CD4-positive, alpha-beta T cell (primary cell): ENCODE measurements around the gene KLK11. TPM values are rescaled to one million over a fixed set of nuclear protein-coding genes. Genes with fewer than 3 reads are reported as not detected.

Experiments used
- ATAC-seq: fragments of 200-7000 bp; cut with Tn5 transposase; one replicate; pipeline ENCODE4 v1.10.0; 2022; ENCODE audit warnings: mild to moderate bottlenecking; ENCODE audit not compliant: poor library complexity
- CTCF ChIA-PET: fragments of 350-600 bp; sonication (Branson Sonifier 250); formaldehyde crosslinking; loops from one replicate; lab custom pipeline; 2021; ENCODE audit warnings: antibody characterized with exemption, inconsistent platforms; lab: Charles Lee
- POLR2A ChIA-PET: fragments of 350-600 bp; sonication (Branson Sonifier 250); formaldehyde crosslinking; loops from one replicate; lab custom pipeline; 2021; ENCODE audit warnings: antibody characterized with exemption, inconsistent platforms; lab: Charles Lee
- DNase-seq, 14 experiments: peaks; one replicate each; pipeline ENCODE4 v3.0.0-alpha.2; 2013 to 2020; ENCODE audit warnings: mixed read lengths in 2 of 14
- H3K27ac ChIP-seq, 2 donors: one replicate each; pipeline versions ENCODE4 v1.5.1 to v1.7.0; 2013; ENCODE audit warnings: low read length in 2 of 2, low read depth in 1 of 2, mild to moderate bottlenecking in 1 of 2
- H3K27me3 ChIP-seq, 2 experiments: 1 replicate in 1 of 2; 2 replicates in 1 of 2; pipeline versions ENCODE4 v1.6.1 to v1.7.0; 2013; ENCODE audit warnings: low read length in 2 of 2, control low read depth in 1 of 2, mild to moderate bottlenecking in 1 of 2, moderate library complexity in 1 of 2; ENCODE audit not compliant: insufficient read depth in 2 of 2, control insufficient read depth in 1 of 2
- H3K36me3 ChIP-seq: one replicate; pipeline ENCODE4 v1.6.1; 2013; ENCODE audit warnings: low read length, control low read depth; ENCODE audit not compliant: insufficient read depth
- H3K4me1 ChIP-seq: one replicate; pipeline ENCODE4 v1.6.1; 2013; ENCODE audit warnings: low read length, control low read depth; ENCODE audit not compliant: insufficient read depth
- H3K4me3 ChIP-seq: one replicate; pipeline ENCODE4 v1.5.1; 2013; ENCODE audit warnings: mild to moderate bottlenecking, low read length, moderate library complexity
- H3K9me3 ChIP-seq, 2 experiments: 1 replicate in 1 of 2; 2 replicates in 1 of 2; pipeline versions ENCODE4 v1.6.1 to v1.7.0; 2013; ENCODE audit warnings: low read length in 2 of 2, mild to moderate bottlenecking in 2 of 2, control low read depth in 1 of 2, moderate library complexity in 1 of 2; ENCODE audit not compliant: control insufficient read depth in 1 of 2, insufficient read depth in 1 of 2
- H3K27ac Mint-ChIP-seq: one replicate; pipeline ENCODE4 v1.8.0; 2020; ENCODE audit warnings: mixed read lengths
- H3K27me3 Mint-ChIP-seq: one replicate; pipeline ENCODE4 v1.8.0; 2021; ENCODE audit warnings: mixed read lengths
- H3K36me3 Mint-ChIP-seq: one replicate; pipeline ENCODE4 v1.8.0; 2021; ENCODE audit warnings: low read depth, mixed read lengths
- H3K4me1 Mint-ChIP-seq: one replicate; pipeline ENCODE4 v1.8.0; 2021; ENCODE audit warnings: low read depth, mixed read lengths
- H3K4me3 Mint-ChIP-seq: one replicate; pipeline ENCODE4 v1.8.0; 2020; ENCODE audit warnings: mild to moderate bottlenecking, mixed read lengths
- H3K9me3 Mint-ChIP-seq: one replicate; pipeline ENCODE4 v1.8.0; 2020; ENCODE audit warnings: mixed read lengths
- intact Hi-C, 2 experiments: fragments of 100-400 bp; cut with DNase I in 1 of 2; cut with micrococcal nuclease in 1 of 2; formaldehyde crosslinking; loops; one replicate each; pipeline versions ENCODE4 v1.15.1 to v1.9.0; 2023 to 2025; cut with DNase I, micrococcal nuclease
- total RNA-seq, 174 experiments: library from RNA in 2 of 174; stranded (reverse) in 2 of 174; gene quantifications; one replicate each; pipeline ENCODE4 v1.2.3 and lab custom pipeline; 2021 to 2026
- TF ChIP-seq, protein P1 (sequence below): fragments of 200-600 bp; IDR thresholded peaks from one replicate; pipeline ENCODE4 v1.8.0; 2022; ENCODE audit warnings: antibody characterized with exemption, mild to moderate bottlenecking

KLK11 gene
- total RNA-seq, 2 experiments from 2014 or later, result not detected

DNA sequence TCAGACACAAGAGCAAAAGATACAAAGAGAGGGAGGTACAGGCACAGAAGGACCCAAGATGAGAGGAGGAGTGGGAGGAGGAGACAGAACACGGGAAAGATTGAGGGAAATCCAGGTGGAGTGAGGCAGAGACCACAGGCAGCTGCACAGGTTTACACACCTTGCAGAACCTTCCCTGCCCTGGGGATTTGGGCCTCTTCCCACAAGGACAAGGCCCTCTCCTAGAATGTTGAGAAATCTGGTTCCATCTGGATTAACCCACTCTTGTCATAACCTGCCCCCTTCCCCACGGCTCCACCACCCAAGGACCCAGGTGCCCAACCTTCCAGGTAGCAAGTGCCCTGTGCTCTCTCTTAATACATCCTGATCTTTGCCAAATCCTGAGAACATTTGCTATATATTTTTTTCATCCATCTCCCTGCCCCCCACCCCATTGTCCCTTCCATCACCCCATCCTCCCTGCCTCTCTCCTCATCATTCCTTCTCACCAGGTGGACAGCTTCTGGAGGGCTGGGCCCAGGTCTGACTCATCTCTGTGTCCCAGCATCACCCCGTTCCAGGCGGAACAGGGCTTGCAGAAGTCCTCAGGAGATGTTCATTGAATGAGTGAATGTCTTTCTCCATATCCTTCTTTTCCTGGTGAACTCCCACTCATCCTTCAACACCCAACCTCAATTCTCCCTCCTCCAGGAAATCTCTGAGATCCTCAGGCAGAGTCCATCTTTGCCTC lies 16.2 kb downstream of the KLK11 start:
- no peak for DNase-seq
- ChIA-PET POLR2A (no interaction called here), CTCF (no interaction called here)

DNA sequence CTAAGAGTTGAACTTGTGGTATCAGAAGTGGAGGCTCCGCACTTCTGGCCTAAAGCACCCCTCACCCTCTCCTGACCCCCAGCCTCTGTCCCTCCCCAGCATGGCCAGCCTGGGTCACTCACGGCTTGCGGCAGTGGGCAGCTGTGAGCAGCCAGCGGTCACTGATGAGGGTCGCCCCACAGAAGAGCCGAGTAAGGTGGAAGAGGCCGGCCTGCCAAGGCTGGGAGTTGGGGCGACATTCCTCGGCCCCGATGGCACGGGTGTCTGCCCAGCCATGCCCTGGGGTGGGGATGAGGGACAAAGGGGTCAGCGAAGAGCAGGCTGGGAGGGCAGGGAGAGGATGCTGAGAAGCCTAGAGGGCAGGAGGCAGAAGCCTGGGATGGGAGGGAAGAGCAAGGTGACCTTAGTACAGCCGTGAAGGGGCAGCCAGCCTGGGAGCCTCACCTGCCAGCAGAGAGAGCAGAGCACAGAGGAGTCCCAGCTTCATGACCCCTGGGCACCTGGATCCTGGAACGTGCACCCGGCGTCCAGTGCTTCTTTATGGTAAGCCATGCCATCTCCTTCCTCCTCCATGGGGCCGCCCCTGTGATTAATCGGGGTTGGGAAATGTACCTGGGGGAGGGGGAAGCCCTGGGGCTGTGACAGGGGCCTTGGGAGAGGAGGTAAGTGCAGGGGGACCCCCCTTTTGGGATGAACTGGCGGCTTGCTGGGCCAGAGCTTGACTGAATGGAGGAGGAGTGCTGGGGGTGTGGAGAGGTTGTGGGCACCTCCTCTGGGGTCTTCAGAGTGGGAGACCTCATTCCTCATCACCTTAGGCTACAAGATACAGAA lies 17.1 kb downstream of the KLK11 start:
- Mint-ChIP-seq H3K9me3 (no peaks in the 10 kb centered on the region), H3K27me3 (peaks cover 67% of the 10 kb centered on the region), H3K27ac (no peak overlapping the region), H3K4me1 (no peaks in the 10 kb centered on the region), H3K36me3 (no peaks in the 10 kb centered on the region), H3K4me3 (no peak overlapping the region)
- no peak overlapping the region for H3K4me3 ChIP-seq
- H3K36me3 ChIP-seq, result no peaks in the 10 kb centered on the region
- H3K27ac ChIP-seq, result no peak overlapping the region
- ChIA-PET CTCF (no interaction called here), POLR2A (no interaction called here)
- intact Hi-C loops, result no loop called here
- no peaks in the 10 kb centered on the region for H3K9me3 ChIP-seq
- TF ChIP-seq, protein P1, sequence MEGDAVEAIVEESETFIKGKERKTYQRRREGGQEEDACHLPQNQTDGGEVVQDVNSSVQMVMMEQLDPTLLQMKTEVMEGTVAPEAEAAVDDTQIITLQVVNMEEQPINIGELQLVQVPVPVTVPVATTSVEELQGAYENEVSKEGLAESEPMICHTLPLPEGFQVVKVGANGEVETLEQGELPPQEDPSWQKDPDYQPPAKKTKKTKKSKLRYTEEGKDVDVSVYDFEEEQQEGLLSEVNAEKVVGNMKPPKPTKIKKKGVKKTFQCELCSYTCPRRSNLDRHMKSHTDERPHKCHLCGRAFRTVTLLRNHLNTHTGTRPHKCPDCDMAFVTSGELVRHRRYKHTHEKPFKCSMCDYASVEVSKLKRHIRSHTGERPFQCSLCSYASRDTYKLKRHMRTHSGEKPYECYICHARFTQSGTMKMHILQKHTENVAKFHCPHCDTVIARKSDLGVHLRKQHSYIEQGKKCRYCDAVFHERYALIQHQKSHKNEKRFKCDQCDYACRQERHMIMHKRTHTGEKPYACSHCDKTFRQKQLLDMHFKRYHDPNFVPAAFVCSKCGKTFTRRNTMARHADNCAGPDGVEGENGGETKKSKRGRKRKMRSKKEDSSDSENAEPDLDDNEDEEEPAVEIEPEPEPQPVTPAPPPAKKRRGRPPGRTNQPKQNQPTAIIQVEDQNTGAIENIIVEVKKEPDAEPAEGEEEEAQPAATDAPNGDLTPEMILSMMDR, result no peak
- H3K4me1 ChIP-seq, result no peaks in the 10 kb centered on the region
- DNase-seq (no peak), ATAC-seq (no peak)
- H3K27me3 ChIP-seq, result peaks cover 8 to 10% of the 10 kb centered on the region in 2 experiments

More for the DNA sequence above, 16.2 kb downstream of the KLK11 start:
- Histone ChIP-seq H3K27ac (no peak overlapping the region), H3K27me3 (peaks cover 8 to 18% of the 10 kb centered on the region in 2 experiments), H3K9me3 (no peaks in the 10 kb centered on the region), H3K4me1 (no peaks in the 10 kb centered on the region), H3K4me3 (no peak overlapping the region), H3K36me3 (no peaks in the 10 kb centered on the region)
- TF ChIP-seq, protein P1, result no peak
- H3K27ac Mint-ChIP-seq, result no peak overlapping the region
- H3K4me1 Mint-ChIP-seq, result no peaks in the 10 kb centered on the region
- intact Hi-C loops, result no loop called here
- ATAC-seq, result no peak
- no peak overlapping the region for H3K4me3 Mint-ChIP-seq
- H3K36me3 Mint-ChIP-seq, result no peaks in the 10 kb centered on the region
- no peaks in the 10 kb centered on the region for H3K9me3 Mint-ChIP-seq
- H3K27me3 Mint-ChIP-seq, result peaks cover 68% of the 10 kb centered on the region

DNA sequence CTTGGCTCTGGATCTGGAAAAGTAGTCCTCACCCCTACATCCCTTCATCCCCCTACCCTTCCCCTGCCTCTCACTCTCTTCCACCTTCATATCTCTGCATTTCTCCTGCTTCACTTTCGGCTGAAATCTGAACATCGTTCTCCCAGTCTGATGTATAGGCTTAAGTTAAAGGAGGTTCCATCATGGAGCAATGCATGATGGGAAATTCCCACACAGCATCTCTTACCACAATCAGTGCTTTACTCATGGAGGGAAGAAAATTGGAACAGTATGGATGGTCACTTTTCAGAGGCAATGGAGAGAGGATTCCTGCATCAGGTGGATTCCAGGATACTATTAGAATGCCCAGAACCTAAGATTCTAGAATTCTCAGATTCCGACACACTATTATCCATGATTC lies 18.9 kb downstream of the KLK11 start:
- peaks cover 0 to 6% of the 10 kb centered on the region in 2 experiments for H3K9me3 ChIP-seq

More for the DNA sequence above, 18.9 kb downstream of the KLK11 start:
- Mint-ChIP-seq H3K4me3 (no peak overlapping the region), H3K36me3 (no peaks in the 10 kb centered on the region), H3K9me3 (no peaks in the 10 kb centered on the region), H3K4me1 (no peaks in the 10 kb centered on the region), H3K27me3 (peaks cover 60% of the 10 kb centered on the region), H3K27ac (no peak overlapping the region)
- DNase-seq, result no peak
- TF ChIP-seq, protein P1, result no peak
- intact Hi-C loops, result no loop called here
- POLR2A ChIA-PET, result no interaction called here
- no peak for ATAC-seq
- Histone ChIP-seq H3K4me1 (no peaks in the 10 kb centered on the region), H3K27ac (no peak overlapping the region), H3K36me3 (no peaks in the 10 kb centered on the region), H3K4me3 (no peak overlapping the region), H3K27me3 (peaks cover 9 to 15% of the 10 kb centered on the region in 2 experiments)
- CTCF ChIA-PET, result no interaction called here
